Stimulated activated CD4-positive, alpha-beta T cell treated with anti-CD3 and anti-CD28 coated beads, Interleukin-1b, Interleukin-23, amount 100 ng/mL, for 1 hour (primary cell): ENCODE results near the gene LMNA.
"Not testable (repeated sequence)": the region's sequence is repeated elsewhere in the genome, so short reads cannot be mapped to it uniquely, and the experiment has no call there.

ENCODE experiments used
- DNase-seq, 2 donors: peaks; one replicate each; pipeline ENCODE4 v3.0.0-alpha.2; 2020; ENCODE audit warnings: low read depth in 2 of 2

LMNA gene

DNA sequence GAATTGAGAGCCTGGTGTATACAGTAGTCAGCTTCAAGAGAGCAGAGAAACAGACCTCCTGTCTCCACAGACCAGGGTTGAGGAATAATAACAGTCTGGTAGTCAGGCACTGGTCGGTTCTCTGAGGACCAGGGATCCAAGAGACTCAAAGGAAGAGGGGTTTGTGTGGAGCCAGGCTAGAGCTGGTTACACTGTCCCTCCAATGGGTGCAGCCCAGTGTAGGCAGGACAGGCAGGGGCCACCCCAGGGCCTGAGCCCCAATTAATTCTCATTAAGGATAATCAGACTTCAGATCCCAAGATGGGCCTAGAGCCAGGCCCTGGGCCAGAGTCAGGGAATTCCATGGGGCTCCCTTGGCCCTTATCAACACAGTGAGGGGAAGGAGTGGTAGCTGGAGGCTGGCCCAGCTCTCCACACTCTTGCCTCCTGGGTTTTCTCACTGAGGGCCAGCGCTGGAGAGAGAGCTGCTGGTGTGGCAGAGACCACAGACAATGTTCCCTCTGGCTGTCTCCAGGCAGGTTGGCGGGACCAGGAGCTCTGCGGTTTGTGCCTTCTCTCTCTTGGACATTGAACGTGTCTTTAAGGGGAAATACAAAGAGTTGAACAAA lies 48.0 kb downstream of the LMNA start:
- DNase-seq = no peak

DNA sequence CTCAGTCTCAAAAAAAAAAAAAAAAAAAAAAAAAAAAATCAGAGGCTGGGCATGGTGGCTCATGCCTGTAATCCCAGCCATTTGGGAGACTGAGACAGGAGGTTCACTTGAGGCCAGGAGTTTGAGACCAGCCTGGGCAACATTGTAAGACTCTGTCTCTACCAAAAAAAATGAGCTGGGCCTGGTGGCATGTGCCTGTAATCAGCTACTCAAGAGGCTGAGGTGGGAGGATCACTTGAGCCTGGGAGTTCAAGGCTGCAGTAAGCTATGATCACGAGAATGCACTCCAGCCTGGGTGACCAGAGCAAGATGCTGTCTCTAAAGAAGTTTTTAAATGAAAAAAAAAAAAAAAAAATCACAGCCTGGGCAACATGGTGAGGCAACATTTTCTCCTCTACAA lies 49.2 kb downstream of the LMNA start:
- DNase-seq = no peak

DNA sequence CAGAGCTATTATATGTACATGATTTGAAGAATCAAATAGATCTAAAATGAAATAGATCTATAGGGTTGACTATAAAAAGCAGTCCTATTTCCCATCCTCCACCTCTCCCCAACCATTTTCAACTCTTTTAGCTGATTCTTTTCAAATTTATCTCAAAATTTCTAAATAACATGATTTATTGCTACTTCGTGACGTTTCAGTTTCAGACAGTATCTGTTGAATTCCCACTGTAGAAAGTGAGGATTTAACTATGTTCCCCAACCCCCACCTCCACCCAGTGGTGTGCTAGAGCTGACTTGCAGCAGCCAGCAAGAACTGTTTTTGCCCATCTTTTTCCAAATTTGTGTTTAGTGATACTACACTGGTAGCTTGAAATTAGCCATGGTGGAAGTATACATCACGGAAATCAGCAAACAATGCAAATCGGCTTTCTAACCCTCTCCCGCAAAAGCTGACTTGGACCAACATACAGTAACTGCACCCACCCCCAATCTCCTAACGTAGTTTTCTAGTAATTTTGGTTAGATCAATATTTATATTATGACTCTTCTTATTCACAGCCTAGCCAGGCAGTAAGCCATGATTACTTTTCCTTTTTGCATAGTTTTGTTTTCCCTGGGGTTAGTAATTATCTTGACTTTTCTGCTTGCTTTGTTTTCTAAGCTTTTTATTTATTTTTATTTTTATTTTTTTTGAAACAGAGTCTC lies 49.8 kb downstream of the LMNA start:
- DNase-seq = no peak

- DNase-seq = no peak
Measured at GRCh38 chr1:156165083-156165482, 50.6 kb downstream of the LMNA start.

DNA sequence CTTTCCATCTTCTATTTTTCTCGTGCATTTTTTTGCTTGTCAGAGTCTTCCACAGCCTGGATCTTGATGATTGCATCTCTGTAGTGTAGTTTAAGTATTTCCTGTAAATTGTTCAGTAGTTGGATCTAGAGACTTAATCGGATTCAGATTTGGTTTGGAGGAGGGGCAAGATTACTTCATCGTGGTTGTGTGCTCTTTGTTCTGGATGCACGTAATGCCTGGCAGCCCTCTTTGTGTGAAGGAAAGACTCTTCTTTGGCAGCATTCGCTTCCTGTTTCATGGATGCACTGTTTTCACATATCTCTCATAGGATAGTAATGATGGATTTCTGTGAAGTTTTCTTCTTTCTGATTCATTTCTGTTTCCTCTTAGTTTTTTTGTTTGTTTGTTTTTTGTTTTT lies 53.0 kb downstream of the LMNA start:
- DNase-seq = no peak

GRCh38 chr1:156172696-156173470 lies 58.4 kb downstream of the LMNA start:
- DNase-seq = no peak

DNA sequence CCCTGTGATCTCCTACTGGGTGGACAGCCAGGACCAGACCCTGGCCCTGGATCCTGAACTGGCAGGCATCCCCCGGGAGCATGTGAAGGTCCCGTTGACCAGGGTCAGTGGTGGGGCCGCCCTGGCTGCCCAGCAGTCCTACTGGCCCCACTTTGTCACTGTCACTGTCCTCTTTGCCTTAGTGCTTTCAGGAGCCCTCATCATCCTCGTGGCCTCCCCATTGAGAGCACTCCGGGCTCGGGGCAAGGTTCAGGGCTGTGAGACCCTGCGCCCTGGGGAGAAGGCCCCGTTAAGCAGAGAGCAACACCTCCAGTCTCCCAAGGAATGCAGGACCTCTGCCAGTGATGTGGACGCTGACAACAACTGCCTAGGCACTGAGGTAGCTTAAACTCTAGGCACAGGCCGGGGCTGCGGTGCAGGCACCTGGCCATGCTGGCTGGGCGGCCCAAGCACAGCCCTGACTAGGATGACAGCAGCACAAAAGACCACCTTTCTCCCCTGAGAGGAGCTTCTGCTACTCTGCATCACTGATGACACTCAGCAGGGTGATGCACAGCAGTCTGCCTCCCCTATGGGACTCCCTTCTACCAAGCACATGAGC lies 62.2 kb downstream of the LMNA start:
- no peak for DNase-seq

DNA sequence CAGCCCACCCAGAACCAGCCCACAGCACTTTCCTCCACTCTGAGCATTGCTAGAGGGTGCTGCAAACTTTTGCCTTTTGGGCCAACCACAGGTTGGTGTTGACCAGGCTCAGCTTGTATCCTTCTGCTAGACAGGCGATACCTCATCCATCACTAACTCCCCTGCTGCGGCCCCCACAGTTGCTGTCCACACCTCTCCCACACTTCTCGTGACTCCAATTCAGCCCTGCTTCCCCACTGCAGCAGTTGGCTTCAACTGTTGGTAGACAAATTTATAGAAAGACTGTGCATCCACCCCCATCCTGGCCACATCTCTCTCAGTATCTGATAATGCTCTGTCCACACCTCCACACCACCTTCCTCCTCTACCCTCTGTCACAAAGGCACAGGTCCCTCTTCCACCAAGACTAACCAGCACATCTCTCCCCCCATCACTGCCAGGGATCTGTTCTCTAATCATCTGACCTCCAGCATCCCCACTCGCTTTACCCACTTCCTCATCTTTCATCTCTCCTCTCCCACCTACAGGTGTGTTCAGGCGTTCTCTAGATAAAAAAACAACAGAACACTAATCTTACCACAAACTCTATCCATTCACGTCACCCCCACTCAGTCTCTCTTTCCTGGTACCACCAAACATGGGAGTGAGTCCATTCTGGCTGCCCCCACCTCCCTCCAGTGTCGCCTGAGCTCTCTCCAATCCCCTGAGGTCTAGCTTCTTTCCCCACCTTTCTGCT lies 63.6 kb downstream of the LMNA start:
- DNase-seq = no peak

DNA sequence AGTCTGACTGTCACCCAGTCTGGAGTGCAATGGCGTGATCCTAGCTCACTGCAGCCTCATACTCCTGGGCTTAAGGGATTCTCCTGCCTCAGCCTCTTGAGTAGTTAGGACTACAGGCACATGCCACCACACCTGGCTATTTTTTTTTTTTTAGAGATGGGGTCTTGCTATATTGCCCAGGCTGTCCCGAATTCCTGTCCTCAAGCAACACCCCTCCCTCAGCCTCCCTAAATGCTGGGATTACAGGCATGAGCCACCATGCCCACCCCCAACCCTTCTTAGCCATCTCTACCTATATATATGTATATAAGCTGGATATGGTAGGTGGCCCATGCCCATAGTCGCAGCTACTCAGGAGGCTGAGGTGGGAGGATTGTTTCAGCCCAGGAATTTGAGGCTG lies 66.0 kb downstream of the LMNA start:
- no peak for DNase-seq

GRCh38 chr1:156181391-156181924 lies 66.9 kb downstream of the LMNA start:
- not testable (repeated sequence) for DNase-seq

GRCh38 chr1:156182010-156182779 lies 67.7 kb downstream of the LMNA start:
- DNase-seq = not testable (repeated sequence)

- not testable (repeated sequence) for DNase-seq
Measured at GRCh38 chr1:156186347-156187177, 72.1 kb downstream of the LMNA start.
